ENCODE measurements around the gene TPX2.
"Not testable (repeated sequence)": the region's sequence is repeated elsewhere in the genome, so short reads cannot be mapped to it uniquely, and the experiment has no call there.

TPX2 gene

GRCh38 chr20:31815408-31816188 lies 76.5 kb downstream of the TPX2 start:
- no peak for DNase-seq

- DNase-seq = no peak
Measured at GRCh38 chr20:31816221-31816620, 77.1 kb downstream of the TPX2 start.

- no peak for DNase-seq
Measured at GRCh38 chr20:31817461-31817860, 78.4 kb downstream of the TPX2 start.

GRCh38 chr20:31818376-31818908 lies 79.4 kb downstream of the TPX2 start:
- no peak for DNase-seq

GRCh38 chr20:31819083-31819784 lies 80.1 kb downstream of the TPX2 start, which contains the start of gene MYLK2:
MYLK2 (plus strand) TSS chr20:31819356; CDS start chr20:31819581, 225 bp downstream.
- no peak for DNase-seq

- no peak for DNase-seq
Measured at GRCh38 chr20:31820228-31820627, 81.1 kb downstream of the TPX2 start.

- no peak for DNase-seq
Measured at GRCh38 chr20:31821427-31821826, 82.3 kb downstream of the TPX2 start.

GRCh38 chr20:31822421-31823330 lies 83.6 kb downstream of the TPX2 start:
- DNase-seq = peak; percentile 84

GRCh38 chr20:31823360-31824124 lies 84.5 kb downstream of the TPX2 start:
- peak; percentile 39 for DNase-seq

GRCh38 chr20:31824125-31824485 lies 85.0 kb downstream of the TPX2 start:
- no peak for DNase-seq

- no peak for DNase-seq
Measured at GRCh38 chr20:31824554-31825313, 85.6 kb downstream of the TPX2 start.

- DNase-seq = no peak
Measured at GRCh38 chr20:31826074-31826473, 87.0 kb downstream of the TPX2 start.

GRCh38 chr20:31827059-31827458 lies 88.0 kb downstream of the TPX2 start:
- DNase-seq = no peak

- not testable (repeated sequence) for DNase-seq
Measured at GRCh38 chr20:31828016-31828415, 88.9 kb downstream of the TPX2 start.

GRCh38 chr20:31829731-31830130 lies 90.6 kb downstream of the TPX2 start:
- no peak for DNase-seq

GRCh38 chr20:31830406-31830981 lies 91.4 kb downstream of the TPX2 start:
- no peak for DNase-seq

GRCh38 chr20:31831211-31831610 lies 92.1 kb downstream of the TPX2 start:
- no peak for DNase-seq

GRCh38 chr20:31831771-31832306 lies 92.7 kb downstream of the TPX2 start:
- no peak for DNase-seq

- no peak for DNase-seq
Measured at GRCh38 chr20:31833130-31833930, 94.2 kb downstream of the TPX2 start.
